ENCODE measurements around the gene TLX1.

Gene TLX1

DNA sequence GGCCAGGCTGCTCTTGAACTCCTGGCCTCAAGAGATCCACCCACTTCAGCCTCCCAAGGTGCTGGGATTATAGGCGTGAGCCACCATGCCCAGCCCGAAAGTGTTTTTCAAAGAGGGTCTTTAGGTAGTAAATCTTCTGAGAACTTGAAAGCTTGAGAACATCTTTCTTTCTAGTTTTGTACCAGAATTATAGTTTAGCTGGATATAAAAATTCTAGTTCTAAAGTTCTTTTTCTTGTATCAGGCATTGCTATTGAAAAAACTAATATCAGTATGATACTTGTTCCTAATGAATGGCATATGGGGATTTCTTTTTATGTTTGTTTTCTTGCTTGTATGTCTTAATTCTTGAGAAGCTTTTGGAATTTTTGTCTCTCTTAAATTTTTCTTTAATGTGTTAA is 43.2 kb downstream of the TLX1 start (continued):
- TF ChIP-seq ZNF26 (tag by site-specific recombination; IDR thresholded peaks at IDR 0.05) (no peak), SCRT2 (tag by site-specific recombination; IDR thresholded peaks at IDR 0.05) (no peak), GLI2 (tag by site-specific recombination; IDR thresholded peaks at IDR 0.05; ENCODE audit: borderline replicate concordance, low read depth) (no peak), TRIM28 (IDR thresholded peaks at IDR 0.05; ENCODE audit: borderline replicate concordance, low read length) (no peak)
- TF ChIP-seq, protein P1, sequence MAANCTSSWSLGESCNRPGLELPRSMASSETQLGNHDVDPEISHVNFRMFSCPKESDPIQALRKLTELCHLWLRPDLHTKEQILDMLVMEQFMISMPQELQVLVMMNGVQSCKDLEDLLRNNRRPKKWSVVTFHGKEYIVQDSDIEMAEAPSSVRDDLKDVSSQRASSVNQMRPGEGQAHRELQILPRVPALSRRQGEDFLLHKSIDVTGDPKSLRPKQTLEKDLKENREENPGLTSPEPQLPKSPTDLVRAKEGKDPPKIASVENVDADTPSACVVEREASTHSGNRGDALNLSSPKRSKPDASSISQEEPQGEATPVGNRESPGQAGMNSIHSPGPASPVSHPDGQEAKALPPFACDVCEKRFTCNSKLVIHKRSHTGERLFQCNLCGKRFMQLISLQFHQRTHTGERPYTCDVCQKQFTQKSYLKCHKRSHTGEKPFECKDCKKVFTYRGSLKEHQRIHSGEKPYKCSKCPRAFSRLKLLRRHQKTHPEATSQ (tag by site-specific recombination; IDR thresholded peaks at IDR 0.05), result no peak

DNA sequence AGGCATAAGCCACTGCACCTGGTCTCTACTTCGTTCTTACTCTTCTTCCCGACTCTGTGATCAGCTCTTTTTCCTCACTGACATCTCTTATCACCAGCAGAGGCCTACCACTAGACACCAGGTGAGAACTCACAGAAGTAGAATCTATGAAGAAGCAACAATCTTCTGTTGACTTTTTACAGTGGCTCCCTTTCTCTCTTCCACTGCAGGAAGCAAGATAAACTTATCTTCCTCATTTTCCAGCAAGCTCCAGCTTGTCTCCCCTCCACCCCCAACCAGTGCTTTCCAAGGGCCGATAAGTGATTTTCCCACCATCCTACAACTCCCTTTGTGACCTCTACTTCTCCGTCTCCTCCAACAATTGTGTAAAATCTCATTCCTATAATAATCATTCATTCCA is 45.5 kb downstream of the TLX1 start:
- Histone ChIP-seq H3K9me3 (ENCODE audit: control insufficient read depth, insufficient read depth, low read depth, low read length) (no peaks in the 10 kb centered on the region), H3K4me3 (ENCODE audit: low read depth, low read length) (no peak overlapping the region), H3K36me3 (ENCODE audit: control insufficient read depth in 2 of 2, insufficient read depth in 1 of 2, low read length in 2 of 2) (no peaks in the 10 kb centered on the region; a peak in 1 of 3 replicates), H3K4me1 (ENCODE audit: control insufficient read depth, insufficient read depth, low read length) (no peaks in the 10 kb centered on the region), H3K27ac (ENCODE audit: extremely low read depth, low read depth, low read length) (no peak overlapping the region)
- TF ChIP-seq BCL11A (tag by site-specific recombination; IDR thresholded peaks at IDR 0.05; ENCODE audit: low read depth) (no peak), PRDM6 (tag by site-specific recombination; IDR thresholded peaks at IDR 0.05) (no peak), ZNF202 (tag by site-specific recombination; IDR thresholded peaks at IDR 0.05; ENCODE audit: borderline replicate concordance) (no peak), ZNF624 (tag by site-specific recombination; IDR thresholded peaks at IDR 0.05) (no peak), ZNF362 (tag by site-specific recombination; IDR thresholded peaks at IDR 0.05) (no peak), GLIS1 (tag by site-specific recombination; IDR thresholded peaks at IDR 0.05) (no peak), KLF8 (tag by site-specific recombination; IDR thresholded peaks at IDR 0.05) (no peak), ZNF366 (tag by site-specific recombination; conservative IDR thresholded peaks at IDR 0.05) (no peak), ZNF529 (tag by site-specific recombination; IDR thresholded peaks at IDR 0.05; ENCODE audit: insufficient replicate concordance) (no peak)
- TF ChIP-seq, protein P2, sequence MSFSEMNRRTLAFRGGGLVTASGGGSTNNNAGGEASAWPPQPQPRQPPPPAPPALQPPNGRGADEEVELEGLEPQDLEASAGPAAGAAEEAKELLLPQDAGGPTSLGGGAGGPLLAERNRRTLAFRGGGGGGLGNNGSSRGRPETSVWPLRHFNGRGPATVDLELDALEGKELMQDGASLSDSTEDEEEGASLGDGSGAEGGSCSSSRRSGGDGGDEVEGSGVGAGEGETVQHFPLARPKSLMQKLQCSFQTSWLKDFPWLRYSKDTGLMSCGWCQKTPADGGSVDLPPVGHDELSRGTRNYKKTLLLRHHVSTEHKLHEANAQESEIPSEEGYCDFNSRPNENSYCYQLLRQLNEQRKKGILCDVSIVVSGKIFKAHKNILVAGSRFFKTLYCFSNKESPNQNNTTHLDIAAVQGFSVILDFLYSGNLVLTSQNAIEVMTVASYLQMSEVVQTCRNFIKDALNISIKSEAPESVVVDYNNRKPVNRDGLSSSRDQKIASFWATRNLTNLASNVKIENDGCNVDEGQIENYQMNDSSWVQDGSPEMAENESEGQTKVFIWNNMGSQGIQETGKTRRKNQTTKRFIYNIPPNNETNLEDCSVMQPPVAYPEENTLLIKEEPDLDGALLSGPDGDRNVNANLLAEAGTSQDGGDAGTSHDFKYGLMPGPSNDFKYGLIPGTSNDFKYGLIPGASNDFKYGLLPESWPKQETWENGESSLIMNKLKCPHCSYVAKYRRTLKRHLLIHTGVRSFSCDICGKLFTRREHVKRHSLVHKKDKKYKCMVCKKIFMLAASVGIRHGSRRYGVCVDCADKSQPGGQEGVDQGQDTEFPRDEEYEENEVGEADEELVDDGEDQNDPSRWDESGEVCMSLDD (tag by site-specific recombination; IDR thresholded peaks at IDR 0.05), result no peak
- TF ChIP-seq, protein P3, sequence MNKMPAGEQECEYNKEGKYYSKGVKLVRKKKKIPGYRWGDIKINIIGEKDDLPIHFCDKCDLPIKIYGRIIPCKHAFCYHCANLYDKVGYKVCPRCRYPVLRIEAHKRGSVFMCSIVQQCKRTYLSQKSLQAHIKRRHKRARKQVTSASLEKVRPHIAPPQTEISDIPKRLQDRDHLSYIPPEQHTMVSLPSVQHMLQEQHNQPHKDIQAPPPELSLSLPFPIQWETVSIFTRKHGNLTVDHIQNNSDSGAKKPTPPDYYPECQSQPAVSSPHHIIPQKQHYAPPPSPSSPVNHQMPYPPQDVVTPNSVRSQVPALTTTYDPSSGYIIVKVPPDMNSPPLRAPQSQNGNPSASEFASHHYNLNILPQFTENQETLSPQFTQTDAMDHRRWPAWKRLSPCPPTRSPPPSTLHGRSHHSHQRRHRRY (tag by site-specific recombination; IDR thresholded peaks at IDR 0.05), result no peak
- ChIA-PET CTCF (interaction anchor here (0.8 kb wide), 1 partner anchor 37 kb away, joined by 4 read pairs; no protein-coding TSS in a partner anchor), POLR2A (no interaction called here)
